LNCaP clone FGC (cell line): ENCODE measurements around the gene INO80D.
"Not testable (repeated sequence)": the region's sequence is repeated elsewhere in the genome, so short reads cannot be mapped to it uniquely, and the experiment has no call there.

ENCODE experiments used
- DNase-seq: peaks from one replicate; pipeline ENCODE4 v3.0.0-alpha.2; 2011; ENCODE audit warnings: low read depth
- H3K4me3 ChIP-seq: 2 replicates; pipeline ENCODE4 v1.5.1; 2011; ENCODE audit warnings: mild to moderate bottlenecking, low read depth, low read length, control low read depth
- TF ChIP-seq, protein P1 (sequence below): IDR thresholded peaks from 2 replicates; pipeline ENCODE4 v1.5.1; 2012; ENCODE audit warnings: mild to moderate bottlenecking; ENCODE audit not compliant: control insufficient read depth, insufficient read depth; ENCODE audit errors: extremely low read depth

Gene INO80D, protein sequence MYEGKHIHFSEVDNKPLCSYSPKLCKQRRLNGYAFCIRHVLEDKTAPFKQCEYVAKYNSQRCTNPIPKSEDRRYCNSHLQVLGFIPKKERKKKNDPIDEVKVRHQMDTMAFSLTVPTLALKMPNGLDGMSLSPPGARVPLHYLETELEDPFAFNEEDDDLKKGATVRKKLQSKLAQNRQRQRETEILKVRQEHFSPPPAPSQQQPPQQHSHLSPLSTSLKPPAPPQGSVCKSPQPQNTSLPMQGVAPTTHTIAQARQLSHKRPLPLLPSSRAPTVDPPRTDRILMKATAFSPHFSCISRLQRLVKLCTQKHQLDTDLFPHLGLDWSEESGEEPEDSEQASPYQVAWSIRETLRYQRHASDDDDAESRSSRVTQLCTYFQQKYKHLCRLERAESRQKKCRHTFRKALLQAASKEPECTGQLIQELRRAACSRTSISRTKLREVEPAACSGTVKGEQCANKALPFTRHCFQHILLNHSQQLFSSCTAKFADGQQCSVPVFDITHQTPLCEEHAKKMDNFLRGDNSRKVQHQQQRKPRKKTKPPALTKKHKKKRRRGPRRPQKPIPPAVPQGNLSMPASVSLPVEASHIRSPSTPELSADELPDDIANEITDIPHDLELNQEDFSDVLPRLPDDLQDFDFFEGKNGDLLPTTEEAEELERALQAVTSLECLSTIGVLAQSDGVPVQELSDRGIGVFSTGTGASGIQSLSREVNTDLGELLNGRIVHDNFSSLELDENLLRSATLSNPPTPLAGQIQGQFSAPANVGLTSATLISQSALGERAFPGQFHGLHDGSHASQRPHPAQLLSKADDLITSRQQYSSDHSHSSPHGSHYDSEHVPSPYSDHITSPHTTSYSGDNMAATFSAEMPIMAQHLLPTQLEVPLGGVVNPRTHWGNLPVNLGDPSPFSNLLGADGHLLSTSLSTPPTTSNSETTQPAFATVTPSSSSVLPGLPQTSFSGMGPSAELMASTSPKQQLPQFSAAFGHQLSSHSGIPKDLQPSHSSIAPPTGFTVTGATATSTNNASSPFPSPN

DNA sequence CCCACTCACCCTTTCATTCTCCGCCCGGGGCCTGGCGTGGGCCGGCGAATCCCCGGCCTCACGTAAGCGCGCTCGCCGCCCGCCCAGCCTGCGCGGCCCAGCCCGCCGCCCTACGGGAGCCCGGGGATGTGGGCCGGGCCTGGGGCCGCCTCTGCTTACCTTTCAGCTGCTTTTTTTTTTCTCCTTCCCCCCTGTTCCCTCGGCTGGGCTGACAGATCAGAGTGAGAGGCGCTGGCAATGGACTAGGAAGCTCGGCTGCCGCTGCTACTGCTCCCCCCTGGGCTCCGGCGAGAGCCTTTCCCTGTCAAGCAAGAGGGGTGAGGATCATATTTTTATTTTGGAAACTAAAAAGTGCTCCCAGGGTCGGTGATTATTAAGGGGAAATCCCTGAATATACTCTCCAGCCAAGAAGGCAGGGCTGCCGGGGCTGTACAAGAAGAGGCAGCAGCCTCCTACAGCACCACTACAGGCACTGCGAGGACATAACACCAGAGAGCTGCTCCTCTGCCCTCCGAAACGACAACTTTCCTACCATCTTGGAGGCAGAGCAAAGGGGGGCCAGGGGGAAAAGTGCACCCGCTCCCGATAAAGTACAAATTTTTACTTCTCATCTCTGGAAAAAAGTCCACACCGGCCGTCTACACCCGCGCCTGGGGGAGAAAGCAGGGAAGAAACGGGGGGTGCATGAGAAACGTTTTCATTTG lies at the start of gene INO80D:
TSS of gene INO80D (minus strand) at position 433 of the 704 bp plus-strand sequence. CDS start 23,158 bp downstream, outside the sequence.
- peak; percentile 46 for DNase-seq
- TF ChIP-seq, protein P1, sequence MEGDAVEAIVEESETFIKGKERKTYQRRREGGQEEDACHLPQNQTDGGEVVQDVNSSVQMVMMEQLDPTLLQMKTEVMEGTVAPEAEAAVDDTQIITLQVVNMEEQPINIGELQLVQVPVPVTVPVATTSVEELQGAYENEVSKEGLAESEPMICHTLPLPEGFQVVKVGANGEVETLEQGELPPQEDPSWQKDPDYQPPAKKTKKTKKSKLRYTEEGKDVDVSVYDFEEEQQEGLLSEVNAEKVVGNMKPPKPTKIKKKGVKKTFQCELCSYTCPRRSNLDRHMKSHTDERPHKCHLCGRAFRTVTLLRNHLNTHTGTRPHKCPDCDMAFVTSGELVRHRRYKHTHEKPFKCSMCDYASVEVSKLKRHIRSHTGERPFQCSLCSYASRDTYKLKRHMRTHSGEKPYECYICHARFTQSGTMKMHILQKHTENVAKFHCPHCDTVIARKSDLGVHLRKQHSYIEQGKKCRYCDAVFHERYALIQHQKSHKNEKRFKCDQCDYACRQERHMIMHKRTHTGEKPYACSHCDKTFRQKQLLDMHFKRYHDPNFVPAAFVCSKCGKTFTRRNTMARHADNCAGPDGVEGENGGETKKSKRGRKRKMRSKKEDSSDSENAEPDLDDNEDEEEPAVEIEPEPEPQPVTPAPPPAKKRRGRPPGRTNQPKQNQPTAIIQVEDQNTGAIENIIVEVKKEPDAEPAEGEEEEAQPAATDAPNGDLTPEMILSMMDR: no peak; the same call in 1 of the 2 replicates

DNA sequence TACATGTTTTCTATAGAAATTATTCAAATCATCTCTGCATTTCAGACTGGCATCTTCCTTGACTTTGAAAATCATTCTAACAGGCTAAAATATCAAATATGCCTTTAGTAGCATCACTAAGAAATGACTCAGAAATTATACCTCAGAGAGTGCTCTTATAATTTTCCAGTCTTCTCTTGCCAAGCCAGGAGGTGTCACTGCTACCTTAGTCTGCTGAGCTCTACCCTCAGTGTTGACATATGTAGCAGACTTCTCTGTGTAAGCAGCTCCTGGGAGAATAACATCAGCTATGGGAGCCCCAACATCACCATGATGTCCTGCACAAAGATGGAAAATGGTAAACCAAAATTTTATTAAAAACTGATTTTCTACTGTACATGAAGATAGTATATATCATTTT lies 41.7 kb upstream of the INO80D start:
- TF ChIP-seq, protein P1: 0 out of 2 replicates have a peak, but pooled peaks have one; percentile 8
- no peak overlapping the region for H3K4me3 ChIP-seq
- no peak for DNase-seq

More for the DNA sequence above, at the start of gene INO80D:
- peak within 1 kb of the TSS; percentile 77 for H3K4me3 ChIP-seq

DNA sequence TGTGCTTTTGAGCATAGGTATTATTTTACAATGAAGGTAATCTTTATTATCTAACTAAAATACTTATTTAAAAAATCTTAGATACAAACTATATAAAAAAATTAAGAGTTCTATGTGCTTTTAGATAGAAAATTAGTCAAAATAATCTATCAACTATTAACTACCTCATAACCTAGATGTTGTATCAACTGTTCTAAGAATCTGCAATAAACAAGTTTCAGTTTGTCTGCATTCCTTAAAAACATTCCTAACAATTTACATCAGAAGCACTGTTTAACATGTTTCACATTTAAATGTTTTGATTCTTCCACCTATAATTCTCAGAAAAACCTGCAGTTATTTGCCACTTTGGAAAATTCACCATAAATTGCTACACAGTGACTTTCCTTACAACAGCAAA lies 39.9 kb upstream of the INO80D start:
- no peak overlapping the region for H3K4me3 ChIP-seq
- TF ChIP-seq, protein P1: no peak
- DNase-seq: no peak

DNA sequence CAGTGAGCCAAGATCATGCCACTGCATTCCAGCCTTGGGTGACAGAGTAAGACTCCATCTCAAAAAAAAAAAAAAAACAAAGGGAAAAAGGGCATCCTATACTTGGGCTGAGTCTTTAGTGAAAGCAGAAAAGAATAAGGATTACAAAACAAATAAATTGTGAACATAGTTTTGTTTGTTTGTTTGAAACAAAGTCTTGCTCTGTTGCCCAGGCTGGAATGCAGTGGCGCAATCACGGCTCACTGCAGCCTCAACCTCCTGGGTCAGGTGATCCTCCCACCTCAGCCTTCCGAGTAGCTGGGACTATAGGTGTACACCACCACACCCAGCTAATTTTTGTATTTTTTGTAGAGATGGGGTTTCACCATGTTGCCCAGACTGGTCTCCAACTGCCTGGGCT lies 36.6 kb upstream of the INO80D start:
- DNase-seq, H3K4me3 ChIP-seq: not testable (repeated sequence)

DNA sequence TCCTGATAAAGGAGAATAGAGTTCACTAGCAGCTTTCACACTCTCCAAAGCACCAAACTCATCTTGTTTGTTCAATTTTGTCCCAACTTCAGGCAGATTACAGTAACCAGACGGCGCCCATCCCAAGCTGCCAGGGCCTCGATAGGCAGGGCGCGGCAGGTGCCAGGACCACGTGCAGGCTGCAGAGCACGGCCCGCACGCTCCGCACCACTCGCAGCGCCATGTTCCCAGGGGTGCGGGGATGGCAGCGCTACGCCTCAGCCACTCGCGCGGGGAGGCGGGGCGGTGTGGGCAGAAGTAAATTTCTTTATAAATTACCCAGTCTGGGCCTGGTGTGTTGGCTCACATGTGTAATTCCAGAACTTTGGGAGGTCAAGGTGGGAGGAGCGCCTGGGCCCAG lies 30.3 kb upstream of the INO80D start:
- no peak overlapping the region for H3K4me3 ChIP-seq
- TF ChIP-seq, protein P1: no peak
- DNase-seq: no peak

DNA sequence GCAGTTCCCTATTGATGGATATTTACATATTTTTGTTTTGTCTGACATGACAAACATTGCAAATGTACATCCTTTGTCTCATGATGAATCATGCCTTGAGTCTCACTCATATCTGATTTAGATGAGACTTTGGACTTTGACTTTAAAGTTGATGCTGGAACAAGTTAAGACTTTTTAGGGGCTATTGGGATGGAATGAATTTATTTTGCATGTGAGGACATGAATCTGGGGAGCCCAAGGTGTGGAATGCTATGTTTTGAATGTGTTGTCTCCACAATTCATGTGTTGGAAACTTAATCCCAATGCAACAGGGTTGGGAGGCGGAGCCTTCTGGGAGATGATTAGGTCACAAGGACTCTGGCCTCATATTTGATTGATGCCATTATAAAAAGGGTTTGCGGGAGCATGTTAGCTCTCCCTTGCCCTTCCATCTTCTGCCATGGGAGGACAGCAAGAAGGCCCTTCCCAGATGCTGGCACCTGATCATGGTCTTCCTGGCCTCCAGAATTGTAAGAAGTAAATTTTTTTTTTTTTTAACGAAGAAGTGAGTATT lies 29.1 kb upstream of the INO80D start:
- no peak for DNase-seq

More for the DNA sequence above, 29.1 kb upstream of the INO80D start:
- TF ChIP-seq, protein P1: no peak
- H3K4me3 ChIP-seq: no peak overlapping the region
